GM12801 (cell line): ENCODE data around the gene ETFB.

Experiments
- TF ChIP-seq, protein P1 (sequence below): IDR thresholded peaks from one replicate; pipeline ENCODE4 v1.5.1; 2011; ENCODE audit warnings: control low read depth; ENCODE audit not compliant: insufficient read length; ENCODE audit errors: extremely low read depth

The ETFB gene

DNA sequence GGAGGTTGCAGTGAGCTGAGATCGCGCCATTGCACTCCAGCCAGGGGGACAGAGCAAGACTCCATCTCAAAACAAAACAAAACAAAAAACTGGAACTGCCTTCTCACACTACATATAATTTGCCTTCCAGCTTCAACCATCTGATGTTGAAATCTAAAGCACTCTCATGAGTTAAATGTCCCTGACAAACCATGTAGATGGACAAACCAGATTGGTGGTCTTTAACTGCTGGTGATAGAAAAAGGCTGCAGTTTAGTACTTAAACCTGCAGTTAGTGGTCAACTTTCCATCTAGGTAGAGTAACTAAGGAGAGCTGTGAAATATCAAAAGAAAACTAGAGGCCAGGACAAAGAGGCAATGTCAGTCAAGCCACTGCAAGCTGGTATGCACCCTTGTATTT is 30.0 kb upstream of the ETFB start:
- TF ChIP-seq, protein P1, sequence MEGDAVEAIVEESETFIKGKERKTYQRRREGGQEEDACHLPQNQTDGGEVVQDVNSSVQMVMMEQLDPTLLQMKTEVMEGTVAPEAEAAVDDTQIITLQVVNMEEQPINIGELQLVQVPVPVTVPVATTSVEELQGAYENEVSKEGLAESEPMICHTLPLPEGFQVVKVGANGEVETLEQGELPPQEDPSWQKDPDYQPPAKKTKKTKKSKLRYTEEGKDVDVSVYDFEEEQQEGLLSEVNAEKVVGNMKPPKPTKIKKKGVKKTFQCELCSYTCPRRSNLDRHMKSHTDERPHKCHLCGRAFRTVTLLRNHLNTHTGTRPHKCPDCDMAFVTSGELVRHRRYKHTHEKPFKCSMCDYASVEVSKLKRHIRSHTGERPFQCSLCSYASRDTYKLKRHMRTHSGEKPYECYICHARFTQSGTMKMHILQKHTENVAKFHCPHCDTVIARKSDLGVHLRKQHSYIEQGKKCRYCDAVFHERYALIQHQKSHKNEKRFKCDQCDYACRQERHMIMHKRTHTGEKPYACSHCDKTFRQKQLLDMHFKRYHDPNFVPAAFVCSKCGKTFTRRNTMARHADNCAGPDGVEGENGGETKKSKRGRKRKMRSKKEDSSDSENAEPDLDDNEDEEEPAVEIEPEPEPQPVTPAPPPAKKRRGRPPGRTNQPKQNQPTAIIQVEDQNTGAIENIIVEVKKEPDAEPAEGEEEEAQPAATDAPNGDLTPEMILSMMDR: no peak

DNA sequence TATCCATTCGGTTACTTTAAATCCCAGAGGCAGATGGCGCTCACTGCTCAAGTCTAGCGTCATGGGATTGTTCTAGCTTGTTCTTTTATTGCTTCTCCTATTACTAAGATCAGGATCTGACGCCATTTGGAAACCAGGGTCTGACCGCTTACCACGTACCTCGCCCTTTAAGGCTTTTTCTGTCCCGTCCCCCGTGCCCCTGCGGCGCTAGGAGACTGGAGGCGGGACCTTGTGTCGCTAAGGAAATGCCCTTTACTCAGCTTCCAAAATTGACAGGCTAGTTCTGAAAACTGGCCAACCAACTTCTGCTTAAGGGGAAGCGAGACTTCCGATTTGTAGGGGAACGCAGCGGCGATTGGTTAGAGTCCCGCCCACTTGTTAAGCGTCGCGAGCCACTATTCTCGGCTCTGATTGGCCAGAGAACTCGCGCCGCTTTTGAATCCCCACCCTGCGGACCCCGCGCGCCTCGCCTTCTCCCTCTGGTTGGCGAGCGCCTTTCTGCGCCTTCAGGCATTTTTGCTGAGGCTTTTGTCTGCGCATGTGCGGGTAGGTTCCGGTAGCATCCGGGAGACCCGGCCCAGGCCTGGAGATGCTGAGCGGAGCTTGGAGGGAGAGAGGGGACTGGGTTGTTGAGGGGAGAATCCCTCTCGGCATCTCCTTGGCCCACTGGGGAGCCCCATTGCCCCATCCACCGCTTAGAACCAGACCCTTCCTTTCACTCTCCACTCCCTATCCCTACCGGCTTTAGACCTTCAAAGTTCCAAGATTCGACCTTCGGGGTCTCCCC is 28.1 kb upstream of the ETFB start:
- TF ChIP-seq, protein P1: no peak

DNA sequence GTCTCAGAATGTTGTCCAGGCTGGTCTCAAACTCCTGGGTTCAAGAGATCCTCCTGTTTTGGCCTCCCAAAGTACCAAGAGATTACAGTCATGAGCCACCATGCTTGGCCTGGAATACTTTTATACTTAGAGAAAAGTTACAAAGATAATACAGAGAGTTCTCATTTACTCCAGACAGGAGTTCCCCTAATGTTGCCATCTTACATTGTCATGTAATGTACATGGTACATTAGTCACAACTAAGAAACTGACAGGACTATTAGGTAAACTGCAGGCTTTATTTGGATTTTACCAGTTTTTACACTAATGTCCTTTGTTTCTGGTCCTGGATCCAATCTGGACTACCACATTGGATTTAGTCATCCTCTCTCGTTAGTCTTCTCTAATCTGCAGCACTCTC is 26.5 kb upstream of the ETFB start:
- TF ChIP-seq, protein P1: no peak

DNA sequence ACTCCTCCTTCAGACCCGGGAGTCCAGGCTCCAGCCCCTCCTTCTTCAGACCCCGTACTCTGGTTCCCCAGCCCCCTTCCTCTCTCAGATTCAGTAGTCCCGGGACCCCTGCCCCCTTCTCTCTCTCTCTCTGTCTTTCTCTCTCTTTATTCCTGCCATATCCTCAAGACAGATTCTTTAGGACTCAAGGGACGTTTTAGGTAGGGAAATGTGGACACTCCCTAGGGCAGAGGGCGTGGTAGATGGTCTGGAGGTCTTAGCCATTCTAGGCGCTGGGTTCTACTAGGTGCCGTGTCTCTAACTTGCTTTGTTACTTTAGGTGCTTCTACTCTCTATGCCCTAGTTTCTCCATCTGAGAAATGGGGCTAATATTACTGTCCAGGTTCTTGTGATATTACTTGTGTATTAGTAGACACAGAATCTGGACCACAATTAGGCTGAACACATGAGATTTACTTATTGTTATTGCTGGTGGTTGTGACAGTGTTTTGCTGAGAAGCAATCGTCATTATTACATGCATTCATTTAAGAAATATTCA is 25.0 kb upstream of the ETFB start:
- TF ChIP-seq, protein P1: no peak

DNA sequence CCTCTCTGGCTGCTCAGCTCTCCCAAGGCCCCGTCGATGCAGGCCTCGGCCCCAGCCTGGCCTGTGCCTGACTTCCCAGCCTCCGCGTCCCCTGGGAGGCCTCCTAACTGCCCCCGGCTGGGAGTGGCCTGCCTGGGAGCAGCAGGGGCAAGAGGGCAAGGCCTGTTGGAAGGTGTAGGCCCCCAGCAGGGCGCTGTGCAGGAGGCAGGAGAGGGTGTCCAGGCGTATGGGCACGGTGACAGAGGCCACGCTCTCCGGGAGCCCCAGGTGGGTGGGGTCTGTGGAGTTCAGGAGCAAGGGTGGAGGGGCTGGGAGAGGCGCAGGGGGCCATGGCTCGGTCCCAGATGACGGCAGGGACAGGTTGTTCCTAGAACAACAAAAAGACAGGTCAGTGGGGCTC is 23.0 kb upstream of the ETFB start:
- TF ChIP-seq, protein P1: no peak

DNA sequence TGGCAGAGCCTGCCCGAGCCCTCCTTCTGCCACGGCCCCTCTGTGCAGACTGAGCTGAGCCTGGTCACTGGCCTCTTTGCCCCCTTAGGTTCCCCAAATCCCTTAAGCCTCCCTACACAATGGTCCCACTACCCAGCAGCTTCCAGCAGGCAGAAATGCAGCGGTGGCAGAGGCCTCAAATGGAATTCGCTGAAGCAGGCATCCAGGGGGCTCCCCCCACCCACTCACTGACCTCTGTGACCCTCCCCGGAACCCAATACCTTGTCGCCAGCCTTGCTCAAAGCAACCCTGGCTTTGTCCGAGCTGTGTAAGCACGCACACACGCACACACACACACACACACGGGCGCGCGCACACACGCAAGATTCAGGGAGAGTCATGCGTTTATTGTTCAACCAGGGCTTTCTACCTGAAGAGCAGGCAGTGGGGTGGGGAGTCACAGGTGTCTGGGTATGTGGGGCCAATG is 21.8 kb upstream of the ETFB start, which contains the start of gene LIM2:
LIM2 (minus strand) TSS at position 51 of the 466 bp plus-strand sequence. CDS start 531 bp downstream, outside the sequence.
- TF ChIP-seq, protein P1: no peak

DNA sequence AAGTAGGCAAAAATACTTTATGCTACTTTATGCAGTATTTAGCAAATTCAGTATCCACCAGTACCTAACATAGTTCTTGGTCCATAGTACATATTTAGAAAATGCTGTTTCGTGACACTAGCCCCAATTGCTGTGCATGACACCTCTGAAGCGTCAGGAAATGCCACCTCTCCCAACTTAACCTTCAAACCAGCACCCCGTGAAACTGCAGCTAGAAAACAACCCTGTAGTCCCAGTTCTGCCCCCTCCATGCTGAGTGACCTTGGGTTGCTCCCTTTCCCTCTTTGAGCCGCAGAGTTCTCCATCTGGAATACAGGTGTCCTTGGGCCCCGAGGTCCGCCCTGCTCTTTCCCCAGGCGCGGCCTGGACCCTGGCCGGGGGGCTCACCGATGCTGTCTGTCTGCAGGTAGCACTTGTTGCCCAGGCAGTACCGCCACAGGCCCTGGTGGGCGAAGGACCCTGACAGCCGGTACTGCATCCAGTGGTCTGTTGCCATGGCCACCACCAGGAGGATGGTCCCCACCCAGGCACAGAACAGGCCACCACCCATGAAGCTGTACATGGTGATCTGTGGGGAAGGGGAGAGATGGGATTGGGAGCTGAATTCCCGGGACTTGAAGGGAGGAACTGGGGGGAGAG is 20.8 kb upstream of the ETFB start:
- TF ChIP-seq, protein P1: no peak
